GM19351 (cell line): Measurements from ENCODE around the gene GNB1L.
"Not testable (repeated sequence)": the region's sequence is repeated elsewhere in the genome, so short reads cannot be mapped to it uniquely, and the experiment has no call there.

Experiments
- ATAC-seq: cut with Tn5 transposase; IDR thresholded peaks from one replicate; pipeline ENCODE4 v1.9.1; 2021; ENCODE audit warnings: mild to moderate bottlenecking, moderate library complexity; ENCODE audit not compliant: unreplicated experiment

The GNB1L gene

GRCh38 chr22:19846620-19847344, 7.9 kb downstream of the GNB1L start:
- ATAC-seq, result no peak

GRCh38 chr22:19845054-19845722, 9.5 kb downstream of the GNB1L start:
- no peak for ATAC-seq

DNA sequence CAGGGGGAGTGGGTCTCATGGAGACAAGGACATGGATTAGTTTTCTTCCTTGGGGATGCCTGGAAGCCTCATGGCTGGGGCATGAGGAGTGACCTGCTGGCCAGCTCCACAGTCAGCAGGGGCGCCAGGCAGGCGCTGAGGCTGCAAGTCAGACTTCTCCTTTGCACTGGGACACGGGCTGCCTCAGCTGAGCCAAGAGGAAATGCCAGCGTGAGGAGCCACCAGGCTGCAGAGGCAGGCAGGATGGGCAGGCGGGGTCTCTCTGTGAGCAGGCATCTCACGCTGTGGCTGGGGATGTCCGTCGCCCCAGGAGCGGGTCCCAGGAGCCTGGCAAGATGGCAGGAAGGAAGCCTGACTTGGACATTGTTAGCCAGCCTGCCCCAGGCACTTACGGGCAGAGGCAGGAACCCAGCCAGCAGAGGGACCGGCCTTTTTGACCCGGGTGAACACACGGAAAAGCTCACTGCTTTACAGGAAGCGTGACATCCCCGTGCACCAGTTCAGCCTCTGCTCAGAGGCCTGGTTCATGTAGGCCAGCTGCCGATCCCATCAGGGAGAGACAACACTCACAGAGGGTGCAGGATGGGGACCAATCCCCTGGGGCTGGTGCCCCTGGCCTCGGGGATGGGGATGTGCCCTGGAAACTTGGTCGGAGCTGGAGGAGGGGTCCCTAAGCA, 10.2 kb downstream of the GNB1L start:
- no peak for ATAC-seq

DNA sequence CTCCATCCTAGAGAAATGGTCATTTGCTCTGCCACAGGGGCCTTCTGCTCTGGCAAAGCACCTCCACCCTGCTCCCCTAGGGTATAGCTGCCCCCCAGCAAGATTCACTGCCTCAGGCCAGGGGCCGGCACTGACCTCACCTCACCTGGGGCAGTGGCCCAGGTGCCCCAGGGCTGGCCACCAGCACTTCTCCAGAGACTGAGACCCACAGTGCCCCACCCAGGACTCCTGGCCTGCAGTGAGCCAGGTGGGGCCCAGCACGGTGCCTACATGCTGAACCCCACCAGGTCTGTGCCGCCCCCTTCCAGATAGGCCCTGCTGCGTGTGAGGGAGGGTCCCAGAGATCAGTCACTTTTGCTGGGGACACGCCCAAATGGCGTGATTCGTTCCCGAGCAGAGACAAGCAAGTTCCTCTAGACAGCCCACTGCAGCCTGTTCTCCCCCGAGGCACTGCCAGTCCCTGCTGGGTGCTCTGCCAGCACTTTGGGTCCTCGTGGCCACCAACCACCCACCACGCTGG, 10.8 kb downstream of the GNB1L start:
- no peak for ATAC-seq

DNA sequence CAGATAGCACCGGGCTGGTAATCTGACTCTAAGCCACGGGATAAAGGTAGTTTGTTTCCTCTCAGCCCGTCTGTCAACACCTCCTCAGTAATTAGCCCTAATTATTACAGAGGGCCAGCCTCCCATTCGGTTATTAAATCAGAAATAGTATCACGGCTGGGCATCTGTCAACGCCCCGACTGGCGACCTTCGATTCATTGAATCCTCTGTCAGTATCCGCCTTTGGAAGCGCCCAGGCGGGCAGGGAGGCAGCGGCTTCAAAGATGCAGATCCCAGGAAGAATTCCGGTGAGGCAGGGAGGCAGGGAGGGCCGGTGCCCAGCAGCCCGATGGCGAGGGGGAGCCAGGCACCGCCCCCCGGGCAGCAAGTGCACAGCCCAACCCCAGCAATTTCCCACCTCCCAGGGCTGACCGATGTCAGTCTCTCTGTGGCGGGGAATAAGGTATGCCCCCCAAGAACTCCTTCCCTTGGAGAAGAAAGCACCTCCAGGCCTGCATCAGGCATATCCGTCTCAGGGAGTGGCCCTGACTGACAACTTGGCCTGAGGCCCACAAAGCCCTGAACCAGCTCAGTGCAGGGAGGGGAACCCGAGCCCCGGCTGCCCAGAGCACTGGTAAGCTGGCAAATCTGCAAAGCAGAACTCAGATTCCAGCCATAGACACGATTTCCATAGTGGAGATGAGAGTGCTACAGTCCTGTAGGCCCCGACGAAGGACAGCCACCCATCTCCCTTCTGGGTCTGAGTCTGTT, 11.4 kb downstream of the GNB1L start:
- no peak for ATAC-seq

DNA sequence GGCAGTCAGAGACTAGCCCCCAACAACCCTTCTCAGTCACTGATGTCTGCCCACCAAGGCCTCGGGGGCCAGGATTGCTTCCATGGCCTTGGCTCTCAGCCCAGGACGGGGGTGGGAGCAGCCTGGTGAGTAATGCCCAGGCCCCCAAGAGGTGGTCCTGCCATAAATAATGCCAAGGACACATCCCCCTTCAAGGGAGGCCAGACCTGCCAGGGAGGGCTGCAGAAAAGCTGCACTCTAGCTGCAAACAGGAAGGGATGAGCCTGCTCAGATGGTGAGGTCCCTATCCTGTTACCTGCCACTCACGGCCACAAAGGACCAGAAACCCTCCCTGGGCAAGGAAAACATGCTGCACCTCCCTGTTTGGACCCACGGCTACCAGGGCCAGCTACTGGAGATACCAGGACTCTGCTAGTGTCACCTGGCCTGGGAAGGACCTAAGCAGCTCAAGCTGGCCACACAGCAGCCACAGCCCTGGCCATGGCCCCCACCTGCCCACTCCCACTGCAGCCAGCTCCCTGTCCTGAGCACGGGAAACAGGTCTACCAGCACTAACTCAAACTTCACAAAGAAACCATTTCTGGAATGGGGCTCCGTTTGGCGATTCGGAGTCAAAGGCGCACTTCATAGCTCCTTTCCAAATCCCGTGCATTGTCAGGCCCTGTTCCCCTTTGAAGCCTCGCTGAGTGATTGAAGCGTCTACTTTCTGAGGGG, 12.1 kb downstream of the GNB1L start:
- ATAC-seq, result no peak

- ATAC-seq, result no peak
Measured at GRCh38 chr22:19841641-19842392, 12.9 kb downstream of the GNB1L start.

- ATAC-seq, result no peak
Measured at GRCh38 chr22:19840955-19841640, 13.6 kb downstream of the GNB1L start.

GRCh38 chr22:19840059-19840458, 14.6 kb downstream of the GNB1L start:
- no peak for ATAC-seq

DNA sequence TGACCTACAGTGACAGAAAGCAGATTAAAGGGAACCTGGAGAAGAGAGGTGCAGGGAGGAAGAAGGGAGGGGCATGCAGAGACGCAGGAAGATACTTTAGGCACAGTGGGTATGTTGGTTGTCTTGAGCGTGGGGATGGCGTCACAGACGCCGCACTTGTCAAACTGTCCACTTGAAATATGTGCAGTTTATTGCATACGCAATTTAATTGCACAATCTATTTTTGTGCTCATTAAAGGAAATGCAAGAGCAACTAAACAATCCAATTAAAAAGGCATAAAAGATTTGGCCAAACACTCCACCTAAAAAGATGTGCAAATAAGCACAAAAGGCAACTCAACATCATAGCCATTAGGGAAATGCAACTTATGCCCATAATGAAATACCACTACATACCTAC, 16.8 kb downstream of the GNB1L start:
- ATAC-seq, result no peak

GRCh38 chr22:19836512-19836911, 18.2 kb downstream of the GNB1L start:
- ATAC-seq, result no peak

GRCh38 chr22:19834599-19834998, 20.1 kb downstream of the GNB1L start:
- no peak for ATAC-seq

DNA sequence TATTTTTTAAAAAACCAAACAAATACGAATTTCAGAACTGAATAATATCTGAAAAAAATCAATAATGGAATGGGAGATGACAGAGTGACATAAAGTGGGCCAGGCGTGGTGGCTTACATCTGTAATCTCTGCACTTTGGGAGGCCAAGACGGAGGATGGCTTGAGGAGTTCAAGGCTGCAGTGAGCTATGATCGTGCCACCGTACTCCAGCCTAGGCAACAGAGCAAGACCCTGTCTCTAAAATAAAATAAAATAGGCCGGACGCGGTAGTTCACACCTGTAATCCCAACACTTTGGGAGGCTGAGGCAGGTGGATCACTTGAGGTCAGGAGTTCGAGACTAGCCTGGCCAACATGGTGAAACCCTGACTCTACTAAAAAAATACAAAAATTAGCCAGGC, 21.3 kb downstream of the GNB1L start:
- not testable (repeated sequence) for ATAC-seq

DNA sequence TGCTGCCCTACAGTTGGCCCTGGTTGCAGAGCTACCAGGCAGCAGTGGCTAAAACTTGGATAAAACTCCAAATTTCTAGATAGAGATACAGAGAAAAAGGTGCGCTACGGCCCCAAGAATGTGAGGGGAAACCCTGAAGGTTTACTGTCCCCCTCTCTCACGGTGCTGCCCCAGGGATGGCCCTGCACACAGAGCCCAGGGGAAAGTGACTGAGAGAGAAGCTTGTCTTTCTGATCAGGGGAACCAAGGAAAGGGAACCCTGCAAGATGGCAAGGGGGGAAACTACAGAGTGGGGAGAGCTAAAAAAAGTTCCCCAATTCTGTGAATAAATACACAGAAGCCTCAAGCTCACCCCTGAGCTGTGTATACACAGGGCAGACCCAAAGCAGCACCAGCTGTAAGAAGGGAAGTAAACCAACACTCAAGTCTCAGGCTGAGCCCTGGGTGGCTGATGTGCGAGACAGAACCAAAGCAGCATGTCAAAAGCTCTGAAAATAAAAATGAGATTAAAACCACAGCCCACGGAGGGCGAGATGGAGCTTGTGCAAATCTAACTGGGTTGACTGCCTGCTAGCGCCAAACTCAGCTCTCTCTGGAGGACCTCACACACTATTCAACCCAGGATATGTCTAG, 22.1 kb downstream of the GNB1L start:
- ATAC-seq, result no peak

GRCh38 chr22:19831979-19832378, 22.7 kb downstream of the GNB1L start:
- ATAC-seq, result not testable (repeated sequence)

- no peak for ATAC-seq
Measured at GRCh38 chr22:19831016-19831415, 23.7 kb downstream of the GNB1L start.

DNA sequence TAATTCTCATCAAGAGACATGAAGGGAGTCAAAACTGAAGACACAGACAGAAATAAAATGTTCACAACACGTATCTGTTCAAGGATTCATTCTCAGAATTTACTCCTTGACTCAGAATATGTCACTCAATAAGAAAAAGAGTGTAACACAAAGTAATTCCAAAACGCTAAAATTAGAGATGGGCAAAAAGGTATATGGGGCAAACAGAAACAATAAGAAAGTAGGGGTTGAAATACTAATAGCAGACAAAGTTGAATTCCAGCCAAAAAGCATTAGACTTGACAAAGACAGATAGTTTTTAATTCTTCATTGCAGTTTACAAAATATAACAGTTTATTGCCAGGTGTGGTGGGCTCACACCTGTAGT, 26.7 kb downstream of the GNB1L start:
- ATAC-seq, result no peak

GRCh38 chr22:19827341-19828034, 27.2 kb downstream of the GNB1L start:
- ATAC-seq, result no peak
